ENCODE measurements around the gene FAM3D.
"Not testable (repeated sequence)": the region's sequence is repeated elsewhere in the genome, so short reads cannot be mapped to it uniquely, and the experiment has no call there.

The FAM3D gene

DNA sequence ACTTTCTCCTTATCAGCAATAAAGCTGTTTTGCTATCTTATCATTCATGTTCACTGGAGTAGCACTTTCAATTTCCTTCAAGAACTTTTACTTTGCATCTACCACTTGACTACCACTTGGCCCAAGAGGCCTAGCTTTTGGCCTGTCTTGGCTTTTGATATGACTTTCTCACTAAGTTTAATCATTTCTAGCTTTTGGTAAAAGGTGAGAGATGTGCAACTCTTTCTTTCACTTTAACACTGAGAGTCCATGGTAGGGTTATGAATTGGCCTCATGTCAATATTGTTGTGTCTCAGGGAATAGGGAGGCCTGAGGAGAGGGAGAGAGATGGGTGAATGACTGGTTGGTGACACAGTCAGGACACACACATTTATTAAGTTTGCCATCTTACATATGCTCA is 31.0 kb upstream of the FAM3D start:
- no peaks in the 10 kb centered on the region for H3K36me3 ChIP-seq (ENCODE audit: control insufficient read depth, insufficient read depth, low read length)
- DNase-seq (ENCODE audit: low read depth, low spot score), result no peak
- H3K27ac ChIP-seq (ENCODE audit: low read length), result no peak overlapping the region
- H3K27me3 ChIP-seq (ENCODE audit: control insufficient read depth, insufficient read depth, low read length), result no peaks in the 10 kb centered on the region
- H3K9me3 ChIP-seq (ENCODE audit: control insufficient read depth, insufficient read depth, low read length), result no peaks in the 10 kb centered on the region
- no peaks in the 10 kb centered on the region for H3K4me1 ChIP-seq (ENCODE audit: control insufficient read depth, insufficient read depth, low read length)
- no peak overlapping the region for H3K4me3 ChIP-seq (ENCODE audit: low read length)

DNA sequence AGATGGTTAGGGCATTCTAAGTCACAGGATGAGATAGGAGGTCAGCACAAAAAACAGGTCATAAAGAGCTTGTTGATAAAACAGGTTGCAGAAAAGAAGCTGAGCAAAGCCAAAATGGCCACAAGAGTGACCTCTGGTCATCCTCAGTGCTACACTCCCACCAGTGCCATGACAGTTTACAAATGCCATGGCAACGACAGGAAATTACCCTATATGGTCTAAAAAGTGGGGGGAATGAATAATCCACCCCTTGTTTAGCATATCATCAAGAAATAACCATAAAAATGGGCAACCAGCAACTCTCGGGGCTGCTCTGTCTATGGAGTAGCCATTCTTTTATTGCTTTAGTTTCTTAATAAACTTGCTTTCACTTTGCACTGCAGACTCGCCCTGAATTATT is 30.2 kb upstream of the FAM3D start:
- H3K27ac ChIP-seq (ENCODE audit: low read length); H3K36me3 ChIP-seq (ENCODE audit: control insufficient read depth, insufficient read depth, low read length); DNase-seq (ENCODE audit: low read depth, low spot score); H3K27me3 ChIP-seq (ENCODE audit: control insufficient read depth, insufficient read depth, low read length); H3K4me3 ChIP-seq (ENCODE audit: low read length); H3K9me3 ChIP-seq (ENCODE audit: control insufficient read depth, insufficient read depth, low read length); H3K4me1 ChIP-seq (ENCODE audit: control insufficient read depth, insufficient read depth, low read length): not testable (repeated sequence)
- WGBS (ENCODE audit: insufficient coverage, insufficient read length), result no CpG with 5 or more reads among the region's 3 CpGs

DNA sequence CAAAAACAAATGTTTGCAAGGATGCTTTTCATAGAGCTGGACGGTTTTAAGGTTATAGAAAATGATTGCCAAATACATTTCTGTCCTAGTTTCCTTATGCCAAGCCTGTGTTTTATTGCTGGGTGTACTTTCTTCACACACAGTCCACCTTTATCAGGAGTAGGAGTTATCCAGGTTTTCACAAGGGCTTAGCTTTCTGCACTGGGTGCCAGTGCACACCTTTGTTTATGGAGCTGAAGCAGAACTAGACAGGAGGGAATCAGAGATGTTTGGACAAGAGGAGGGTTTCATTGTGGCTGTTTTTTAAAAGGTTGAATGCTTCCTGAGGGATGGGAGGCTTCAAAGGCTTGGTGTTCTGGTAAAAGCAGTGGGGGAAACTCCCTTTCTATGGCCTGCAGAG is 29.5 kb upstream of the FAM3D start:
- no peak for DNase-seq (ENCODE audit: low read depth, low spot score)
- Histone ChIP-seq H3K4me1 (ENCODE audit: control insufficient read depth, insufficient read depth, low read length) (no peaks in the 10 kb centered on the region), H3K4me3 (ENCODE audit: low read length) (no peak overlapping the region), H3K27ac (ENCODE audit: low read length) (no peak overlapping the region), H3K9me3 (ENCODE audit: control insufficient read depth, insufficient read depth, low read length) (peaks cover 2% of the 10 kb centered on the region), H3K27me3 (ENCODE audit: control insufficient read depth, insufficient read depth, low read length) (no peaks in the 10 kb centered on the region), H3K36me3 (ENCODE audit: control insufficient read depth, insufficient read depth, low read length) (no peaks in the 10 kb centered on the region)
- no CpG with 5 or more reads among the region's 1 CpG for WGBS (ENCODE audit: insufficient coverage, insufficient read length)

DNA sequence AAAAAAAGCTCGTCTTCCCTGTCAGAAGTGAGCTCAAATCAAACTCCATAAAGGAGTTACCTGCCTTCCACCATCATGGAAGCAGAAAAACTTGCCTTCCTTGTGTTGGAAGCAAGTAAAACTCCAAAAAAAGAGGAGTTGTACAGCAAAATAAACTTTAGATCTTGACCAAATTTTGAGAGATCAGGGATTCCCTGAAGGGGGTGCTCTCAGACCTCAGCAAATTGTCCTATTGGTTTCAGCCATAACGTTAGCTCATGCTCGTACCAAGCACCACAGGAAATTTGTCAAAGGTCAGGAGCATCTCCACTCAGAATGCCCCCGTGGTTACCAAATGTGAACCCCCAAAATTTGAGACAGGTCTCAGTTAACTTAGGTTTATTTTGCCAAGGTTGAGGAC is 28.7 kb upstream of the FAM3D start:
- not testable (repeated sequence) for H3K27me3 ChIP-seq (ENCODE audit: control insufficient read depth, insufficient read depth, low read length); DNase-seq (ENCODE audit: low read depth, low spot score); H3K9me3 ChIP-seq (ENCODE audit: control insufficient read depth, insufficient read depth, low read length); H3K36me3 ChIP-seq (ENCODE audit: control insufficient read depth, insufficient read depth, low read length); H3K27ac ChIP-seq (ENCODE audit: low read length); H3K4me3 ChIP-seq (ENCODE audit: low read length); H3K4me1 ChIP-seq (ENCODE audit: control insufficient read depth, insufficient read depth, low read length)
- no CpG with 5 or more reads among the region's 4 CpGs for WGBS (ENCODE audit: insufficient coverage, insufficient read length)

DNA sequence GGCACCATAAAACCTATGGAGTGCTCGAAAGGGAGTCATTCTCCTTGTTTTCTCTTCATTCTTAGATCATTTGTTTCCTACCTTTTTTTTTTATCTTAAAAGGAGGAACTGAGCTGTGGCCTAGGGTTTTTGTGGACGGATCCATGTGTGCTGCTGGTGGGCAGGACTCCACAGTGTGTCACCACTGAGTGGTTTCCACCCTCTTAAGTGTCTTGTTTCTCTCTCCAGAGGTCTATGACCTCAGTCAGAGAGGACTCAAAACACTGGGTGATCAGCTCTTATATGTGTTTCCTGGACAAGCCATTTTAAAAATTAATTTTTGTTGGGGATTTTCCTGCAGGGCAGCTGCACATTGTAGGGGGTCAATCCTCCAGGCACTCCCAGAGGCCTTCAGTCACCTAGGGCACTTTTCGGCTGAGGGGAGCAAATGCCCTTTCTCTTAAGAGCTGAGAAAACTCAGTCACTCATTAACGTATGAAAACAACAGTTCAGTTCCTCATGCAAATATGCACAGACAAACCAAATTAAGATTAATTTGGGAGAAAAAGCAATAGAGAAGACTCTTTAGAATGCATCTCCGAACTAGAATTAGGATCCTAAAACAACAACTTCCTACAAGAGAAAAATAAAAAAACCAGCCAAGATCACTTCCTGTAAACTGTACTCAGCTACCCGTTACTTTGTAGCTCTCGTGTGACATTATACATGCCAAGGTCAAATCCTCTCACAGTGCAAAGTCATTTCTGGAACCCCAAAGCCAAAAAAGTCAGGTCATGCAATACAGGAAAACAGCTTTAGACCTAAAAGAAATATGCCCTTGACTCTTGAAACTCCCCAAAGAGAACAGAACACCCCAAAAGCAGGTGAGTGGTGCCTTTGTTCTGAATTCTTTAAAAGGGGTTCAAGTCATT is 27.6 kb upstream of the FAM3D start:
- Histone ChIP-seq H3K27me3 (ENCODE audit: control insufficient read depth, insufficient read depth, low read length) (no peaks in the 10 kb centered on the region), H3K4me3 (ENCODE audit: low read length) (no peak overlapping the region), H3K9me3 (ENCODE audit: control insufficient read depth, insufficient read depth, low read length) (peaks cover 4% of the 10 kb centered on the region), H3K36me3 (ENCODE audit: control insufficient read depth, insufficient read depth, low read length) (no peaks in the 10 kb centered on the region), H3K4me1 (ENCODE audit: control insufficient read depth, insufficient read depth, low read length) (no peaks in the 10 kb centered on the region), H3K27ac (ENCODE audit: low read length) (no peak overlapping the region)
- WGBS (ENCODE audit: insufficient coverage, insufficient read length), result no CpG with 5 or more reads among the region's 7 CpGs
- DNase-seq (ENCODE audit: low read depth, low spot score), result no peak

DNA sequence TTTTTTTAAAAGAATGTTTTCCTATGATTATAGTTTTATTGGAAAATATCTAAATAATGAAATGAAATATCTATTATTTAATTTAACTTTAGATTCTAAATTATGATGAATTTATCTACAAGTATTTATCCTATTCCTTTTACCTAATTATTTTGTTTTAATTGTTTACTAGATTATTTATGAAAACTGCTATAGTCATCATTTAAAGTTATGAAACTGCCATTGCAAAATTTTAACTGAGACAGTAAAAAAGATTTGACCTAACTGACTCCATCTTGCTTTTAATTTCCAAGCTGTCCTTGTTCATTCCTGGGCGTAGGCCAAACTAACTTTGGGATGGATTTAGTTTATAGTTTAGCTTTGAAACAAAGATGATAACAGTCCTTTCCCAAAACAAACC is 25.9 kb upstream of the FAM3D start:
- DNase-seq (ENCODE audit: low read depth, low spot score), result no peak
- Histone ChIP-seq H3K4me1 (ENCODE audit: control insufficient read depth, insufficient read depth, low read length) (no peaks in the 10 kb centered on the region), H3K36me3 (ENCODE audit: control insufficient read depth, insufficient read depth, low read length) (no peaks in the 10 kb centered on the region), H3K4me3 (ENCODE audit: low read length) (no peak overlapping the region), H3K27me3 (ENCODE audit: control insufficient read depth, insufficient read depth, low read length) (no peaks in the 10 kb centered on the region), H3K9me3 (ENCODE audit: control insufficient read depth, insufficient read depth, low read length) (peaks cover 4% of the 10 kb centered on the region), H3K27ac (ENCODE audit: low read length) (no peak overlapping the region)
- WGBS (ENCODE audit: insufficient coverage, insufficient read length), result no CpG with 5 or more reads among the region's 1 CpG

DNA sequence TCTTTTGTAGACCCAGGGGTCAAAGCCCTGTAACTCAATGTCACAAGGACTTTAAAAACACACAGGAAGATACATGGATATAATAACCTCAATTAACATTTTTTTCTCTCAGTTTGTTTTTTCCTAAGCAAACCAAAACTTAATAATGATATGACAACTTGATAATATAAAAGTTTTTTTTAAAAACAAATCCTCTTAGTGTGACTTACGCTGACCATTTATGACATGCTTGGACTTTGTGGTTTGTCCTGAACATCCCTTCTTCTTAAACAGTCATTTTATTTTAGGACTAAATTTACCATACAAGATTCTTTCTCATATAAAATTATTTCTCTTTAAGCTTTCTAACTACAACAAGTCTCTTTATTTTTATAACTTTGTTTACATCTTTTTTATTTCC is 25.4 kb upstream of the FAM3D start:
- no peaks in the 10 kb centered on the region for H3K4me1 ChIP-seq (ENCODE audit: control insufficient read depth, insufficient read depth, low read length)
- H3K4me3 ChIP-seq (ENCODE audit: low read length), result no peak overlapping the region
- peak; percentile 29 for DNase-seq (ENCODE audit: low read depth, low spot score)
- no CpG with 5 or more reads among the region's 1 CpG for WGBS (ENCODE audit: insufficient coverage, insufficient read length)
- H3K27me3 ChIP-seq (ENCODE audit: control insufficient read depth, insufficient read depth, low read length), result no peaks in the 10 kb centered on the region
- no peak overlapping the region for H3K27ac ChIP-seq (ENCODE audit: low read length)
- H3K9me3 ChIP-seq (ENCODE audit: control insufficient read depth, insufficient read depth, low read length), result peaks cover 4% of the 10 kb centered on the region
- H3K36me3 ChIP-seq (ENCODE audit: control insufficient read depth, insufficient read depth, low read length), result no peaks in the 10 kb centered on the region

DNA sequence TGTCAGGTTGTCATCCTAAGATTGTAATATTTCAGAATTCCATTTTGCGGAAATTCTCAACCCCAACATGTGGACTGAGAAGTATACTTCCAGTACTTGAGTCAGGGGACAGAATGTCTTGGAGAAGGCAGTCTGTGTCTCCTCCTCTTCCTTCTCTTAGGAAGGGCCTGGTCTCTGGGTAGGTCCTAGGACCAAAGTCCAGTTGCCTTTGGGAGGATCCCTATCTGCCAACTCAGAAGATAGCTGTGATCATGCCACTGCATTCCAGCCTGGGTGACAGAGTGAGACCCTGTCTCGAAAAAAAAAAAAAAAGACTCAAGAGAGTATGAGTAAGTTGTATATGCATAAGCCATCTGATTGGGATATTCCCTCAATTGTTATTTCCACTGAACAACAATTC is 23.9 kb upstream of the FAM3D start:
- Histone ChIP-seq H3K27ac (ENCODE audit: low read length) (no peak overlapping the region), H3K4me3 (ENCODE audit: low read length) (no peak overlapping the region), H3K9me3 (ENCODE audit: control insufficient read depth, insufficient read depth, low read length) (peaks cover 4% of the 10 kb centered on the region), H3K27me3 (ENCODE audit: control insufficient read depth, insufficient read depth, low read length) (no peaks in the 10 kb centered on the region), H3K36me3 (ENCODE audit: control insufficient read depth, insufficient read depth, low read length) (no peaks in the 10 kb centered on the region), H3K4me1 (ENCODE audit: control insufficient read depth, insufficient read depth, low read length) (no peaks in the 10 kb centered on the region)
- DNase-seq (ENCODE audit: low read depth, low spot score), result no peak
- WGBS (ENCODE audit: insufficient coverage, insufficient read length), result no CpG with 5 or more reads among the region's 2 CpGs

DNA sequence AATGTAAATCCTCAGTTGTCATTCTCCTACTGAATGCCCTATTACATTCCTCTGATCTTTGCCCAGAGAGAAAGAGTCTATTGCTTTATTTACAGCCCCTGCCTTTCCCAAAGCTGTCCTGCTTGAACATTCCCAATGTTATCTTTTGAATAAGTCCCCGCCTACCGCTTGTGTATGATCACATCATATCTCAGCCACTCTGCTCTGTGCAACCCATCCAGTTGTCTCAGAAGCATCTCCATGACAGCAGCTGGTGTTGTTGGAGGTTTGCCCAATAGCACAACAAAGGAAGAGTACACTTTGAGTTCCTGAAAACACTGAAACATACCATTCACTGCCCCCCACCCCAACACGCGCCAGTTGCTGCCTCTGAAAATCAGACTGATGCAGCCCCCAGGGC is 22.0 kb upstream of the FAM3D start:
- Histone ChIP-seq H3K36me3 (ENCODE audit: control insufficient read depth, insufficient read depth, low read length) (no peaks in the 10 kb centered on the region), H3K27me3 (ENCODE audit: control insufficient read depth, insufficient read depth, low read length) (no peaks in the 10 kb centered on the region), H3K4me1 (ENCODE audit: control insufficient read depth, insufficient read depth, low read length) (no peaks in the 10 kb centered on the region), H3K4me3 (ENCODE audit: low read length) (no peak overlapping the region), H3K27ac (ENCODE audit: low read length) (no peak overlapping the region), H3K9me3 (ENCODE audit: control insufficient read depth, insufficient read depth, low read length) (peaks cover 4% of the 10 kb centered on the region)
- DNase-seq (ENCODE audit: low read depth, low spot score), result no peak
- no CpG with 5 or more reads among the region's 4 CpGs for WGBS (ENCODE audit: insufficient coverage, insufficient read length)

DNA sequence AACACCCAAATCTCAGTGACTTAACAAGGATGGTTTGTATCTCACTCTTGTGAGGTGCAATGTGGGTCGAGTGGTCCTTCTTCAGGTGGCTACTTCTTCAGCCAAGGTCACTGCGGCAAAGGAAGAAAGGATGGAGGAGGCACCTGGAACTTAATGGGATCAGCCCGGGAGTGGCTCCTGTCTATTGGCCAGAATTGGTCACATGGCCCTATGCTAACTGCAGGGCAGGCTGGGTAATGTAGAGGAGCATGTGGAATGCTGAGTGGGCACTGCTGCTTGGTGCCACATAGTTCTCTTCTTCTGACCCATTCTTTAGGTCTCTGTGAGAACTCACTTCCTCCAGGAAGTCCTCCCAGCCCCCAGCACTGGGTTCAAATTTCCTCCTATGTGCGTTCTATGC is 20.3 kb upstream of the FAM3D start:
- H3K4me1 ChIP-seq (ENCODE audit: control insufficient read depth, insufficient read depth, low read length), result no peaks in the 10 kb centered on the region
- H3K27ac ChIP-seq (ENCODE audit: low read length), result no peak overlapping the region
- no peak for DNase-seq (ENCODE audit: low read depth, low spot score)
- no peak overlapping the region for H3K4me3 ChIP-seq (ENCODE audit: low read length)
- H3K36me3 ChIP-seq (ENCODE audit: control insufficient read depth, insufficient read depth, low read length), result no peaks in the 10 kb centered on the region
- peaks cover 4% of the 10 kb centered on the region for H3K9me3 ChIP-seq (ENCODE audit: control insufficient read depth, insufficient read depth, low read length)
- WGBS (ENCODE audit: insufficient coverage, insufficient read length), result no CpG with 5 or more reads among the region's 4 CpGs
- no peaks in the 10 kb centered on the region for H3K27me3 ChIP-seq (ENCODE audit: control insufficient read depth, insufficient read depth, low read length)

DNA sequence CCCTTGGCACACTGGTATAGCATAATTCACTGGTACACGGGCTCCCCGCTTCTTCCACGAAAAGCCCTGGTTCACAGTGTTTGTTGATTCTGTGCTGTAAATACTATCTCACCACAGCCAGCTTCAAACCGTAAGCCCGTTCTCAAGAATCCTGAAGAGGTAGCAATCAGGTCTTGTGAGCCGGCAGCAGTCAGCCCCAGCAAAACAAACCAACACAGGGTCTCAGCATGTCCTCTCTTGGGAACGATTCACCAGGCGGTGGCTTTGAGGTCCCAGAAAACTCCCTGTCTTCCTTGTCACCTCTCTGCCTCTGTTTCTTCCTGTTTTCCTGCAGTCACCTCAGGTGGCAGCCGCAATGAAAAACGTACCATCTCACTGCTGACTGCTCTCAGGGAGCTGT is 19.1 kb upstream of the FAM3D start:
- WGBS (ENCODE audit: insufficient coverage, insufficient read length), result no CpG with 5 or more reads among the region's 10 CpGs
- Histone ChIP-seq H3K9me3 (ENCODE audit: control insufficient read depth, insufficient read depth, low read length) (no peaks in the 10 kb centered on the region; the same call in 1 of the 2 replicates), H3K27me3 (ENCODE audit: control insufficient read depth, insufficient read depth, low read length) (no peaks in the 10 kb centered on the region), H3K27ac (ENCODE audit: low read length) (no peak overlapping the region), H3K4me3 (ENCODE audit: low read length) (no peak overlapping the region), H3K4me1 (ENCODE audit: control insufficient read depth, insufficient read depth, low read length) (no peaks in the 10 kb centered on the region), H3K36me3 (ENCODE audit: control insufficient read depth, insufficient read depth, low read length) (no peaks in the 10 kb centered on the region)
- no peak for DNase-seq (ENCODE audit: low read depth, low spot score)
